ENCODE results near the gene TNNI2. TPM values are rescaled to one million over a fixed set of nuclear protein-coding genes. Genes with fewer than 3 reads are reported as not detected.

The TNNI2 gene
- polyA plus RNA-seq (2012; ENCODE audit: insufficient read length, low read depth): 1.8 TPM

DNA sequence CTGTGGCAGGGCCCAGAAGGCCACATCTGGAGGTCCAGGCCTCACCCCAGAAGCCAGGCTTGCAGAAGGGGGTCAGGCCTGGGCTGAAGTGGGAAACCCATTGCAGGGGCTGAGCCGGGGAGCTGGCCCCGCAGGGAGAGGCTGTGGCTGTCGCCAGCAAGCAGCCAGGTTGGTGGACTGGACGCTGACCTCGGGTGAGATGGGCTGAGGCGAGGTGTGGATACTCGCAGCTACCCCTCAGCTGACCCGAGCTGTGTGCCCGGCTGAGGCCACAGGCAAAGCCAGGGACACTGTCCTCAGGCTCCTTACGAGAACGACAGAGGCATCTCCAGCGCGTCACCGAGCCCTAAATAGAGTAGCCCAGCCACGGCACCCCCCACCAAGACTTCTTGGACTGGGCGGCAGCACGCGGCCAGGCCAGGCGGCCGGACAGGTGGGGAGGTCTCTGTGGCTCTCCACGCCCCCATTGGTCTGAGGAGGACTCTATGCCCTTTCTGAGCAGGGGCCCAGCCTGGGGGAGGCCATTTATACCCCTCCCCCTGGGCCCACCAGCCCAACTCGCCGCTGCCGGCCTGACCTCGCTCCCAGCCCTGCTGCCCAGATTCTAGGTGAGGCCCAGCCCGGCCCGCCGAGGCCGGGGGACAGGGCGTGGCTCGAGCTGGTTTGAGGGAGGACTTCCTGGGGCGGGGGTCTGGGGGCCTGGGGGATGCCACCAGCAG, at the start of gene TNNI2:
Gene TNNI2 (plus strand): TSS at position 556 of the 719 bp plus-strand sequence. CDS start 716 bp downstream, outside the sequence.
- TF ChIP-seq, protein P1, sequence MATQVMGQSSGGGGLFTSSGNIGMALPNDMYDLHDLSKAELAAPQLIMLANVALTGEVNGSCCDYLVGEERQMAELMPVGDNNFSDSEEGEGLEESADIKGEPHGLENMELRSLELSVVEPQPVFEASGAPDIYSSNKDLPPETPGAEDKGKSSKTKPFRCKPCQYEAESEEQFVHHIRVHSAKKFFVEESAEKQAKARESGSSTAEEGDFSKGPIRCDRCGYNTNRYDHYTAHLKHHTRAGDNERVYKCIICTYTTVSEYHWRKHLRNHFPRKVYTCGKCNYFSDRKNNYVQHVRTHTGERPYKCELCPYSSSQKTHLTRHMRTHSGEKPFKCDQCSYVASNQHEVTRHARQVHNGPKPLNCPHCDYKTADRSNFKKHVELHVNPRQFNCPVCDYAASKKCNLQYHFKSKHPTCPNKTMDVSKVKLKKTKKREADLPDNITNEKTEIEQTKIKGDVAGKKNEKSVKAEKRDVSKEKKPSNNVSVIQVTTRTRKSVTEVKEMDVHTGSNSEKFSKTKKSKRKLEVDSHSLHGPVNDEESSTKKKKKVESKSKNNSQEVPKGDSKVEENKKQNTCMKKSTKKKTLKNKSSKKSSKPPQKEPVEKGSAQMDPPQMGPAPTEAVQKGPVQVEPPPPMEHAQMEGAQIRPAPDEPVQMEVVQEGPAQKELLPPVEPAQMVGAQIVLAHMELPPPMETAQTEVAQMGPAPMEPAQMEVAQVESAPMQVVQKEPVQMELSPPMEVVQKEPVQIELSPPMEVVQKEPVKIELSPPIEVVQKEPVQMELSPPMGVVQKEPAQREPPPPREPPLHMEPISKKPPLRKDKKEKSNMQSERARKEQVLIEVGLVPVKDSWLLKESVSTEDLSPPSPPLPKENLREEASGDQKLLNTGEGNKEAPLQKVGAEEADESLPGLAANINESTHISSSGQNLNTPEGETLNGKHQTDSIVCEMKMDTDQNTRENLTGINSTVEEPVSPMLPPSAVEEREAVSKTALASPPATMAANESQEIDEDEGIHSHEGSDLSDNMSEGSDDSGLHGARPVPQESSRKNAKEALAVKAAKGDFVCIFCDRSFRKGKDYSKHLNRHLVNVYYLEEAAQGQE (IDR thresholded peaks at IDR 0.05; ENCODE audit: insufficient read depth in 1 of 2, low read depth in 2 of 2, low read length in 2 of 2): no peak
- TF ChIP-seq POLR2AphosphoS5 (IDR thresholded peaks at IDR 0.05; ENCODE audit: low read depth, low read length) (no peak), FOXP2 (optimal IDR thresholded peaks at IDR 0.05; ENCODE audit: borderline replicate concordance, extremely low read depth, extremely low read length, insufficient read depth) (no peak), SIN3A (IDR thresholded peaks at IDR 0.05; ENCODE audit: borderline replicate concordance, insufficient read depth, low read length) (no peak), TAF1 (IDR thresholded peaks at IDR 0.05; ENCODE audit: borderline replicate concordance, insufficient read depth, low read length) (no peak)

DNA sequence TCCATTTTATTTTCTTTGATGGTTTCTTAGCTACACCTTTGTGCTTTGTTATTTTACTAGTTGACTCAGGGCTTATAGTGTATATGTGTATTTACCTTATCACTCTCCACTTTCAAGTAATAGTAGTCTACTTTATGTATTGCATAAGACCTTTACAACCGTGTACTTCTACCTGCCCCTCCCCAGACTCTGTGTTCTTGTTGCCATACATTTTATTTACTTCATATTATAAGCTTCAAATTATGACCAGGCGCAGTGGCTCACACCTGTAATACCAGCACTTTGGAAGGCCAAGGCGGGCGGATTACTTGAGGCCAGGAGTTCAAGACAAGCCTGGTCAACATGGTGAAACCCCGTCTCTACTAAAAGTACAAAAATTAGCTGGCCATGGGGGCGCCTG, 46.9 kb upstream of the TNNI2 start:
- TF ChIP-seq, protein P1 (IDR thresholded peaks at IDR 0.05; ENCODE audit: insufficient read depth in 1 of 2, low read depth in 2 of 2, low read length in 2 of 2): no peak

DNA sequence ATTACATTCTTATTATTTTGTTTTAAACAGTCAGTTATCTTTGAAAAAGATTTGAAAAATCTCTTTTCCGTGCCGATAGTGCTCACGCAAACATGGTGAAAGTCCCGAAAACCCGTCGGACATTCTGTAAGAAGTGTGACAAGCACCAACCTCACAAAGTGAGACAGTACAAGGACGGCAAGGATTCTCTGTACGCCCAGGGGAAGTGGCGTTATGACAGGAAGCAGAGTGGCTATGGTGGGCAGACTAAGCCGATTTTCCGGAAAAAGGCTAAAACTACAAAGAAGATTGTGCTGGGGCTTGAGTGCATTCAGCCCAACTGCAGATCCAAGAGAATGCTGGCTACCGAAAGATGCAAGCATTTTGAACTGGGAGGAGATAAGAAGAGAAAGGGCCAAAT, 46.3 kb upstream of the TNNI2 start:
- TF ChIP-seq, protein P1 (IDR thresholded peaks at IDR 0.05; ENCODE audit: insufficient read depth in 1 of 2, low read depth in 2 of 2, low read length in 2 of 2): no peak
- TF ChIP-seq SIN3A (IDR thresholded peaks at IDR 0.05; ENCODE audit: borderline replicate concordance, insufficient read depth, low read length) (no peak), TAF1 (IDR thresholded peaks at IDR 0.05; ENCODE audit: borderline replicate concordance, insufficient read depth, low read length) (no peak), FOXP2 (optimal IDR thresholded peaks at IDR 0.05; ENCODE audit: borderline replicate concordance, extremely low read depth, extremely low read length, insufficient read depth) (no peak), POLR2AphosphoS5 (IDR thresholded peaks at IDR 0.05; ENCODE audit: low read depth, low read length) (no peak)

DNA sequence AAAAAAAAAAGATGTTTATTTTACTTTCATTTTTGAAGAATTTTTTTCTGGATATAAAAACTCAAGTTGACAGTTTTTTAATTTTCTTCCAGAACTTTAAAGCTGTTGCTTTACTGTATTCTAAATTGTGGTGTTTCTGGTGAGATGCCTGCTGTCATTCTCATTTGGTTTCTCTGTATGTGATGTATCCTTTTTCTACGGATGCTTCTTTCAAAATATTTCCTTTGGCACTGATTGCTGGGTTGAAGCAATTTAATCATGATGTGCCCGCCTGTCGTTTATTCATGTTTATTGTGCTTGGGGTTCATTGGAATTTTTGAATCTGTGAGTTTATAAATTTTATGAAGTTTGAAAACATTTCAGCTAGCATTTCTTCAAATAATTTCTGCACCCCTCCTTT, 45.7 kb upstream of the TNNI2 start:
- TF ChIP-seq, protein P1 (IDR thresholded peaks at IDR 0.05; ENCODE audit: insufficient read depth in 1 of 2, low read depth in 2 of 2, low read length in 2 of 2): no peak
- no peak for TF ChIP-seq TAF1 (IDR thresholded peaks at IDR 0.05; ENCODE audit: borderline replicate concordance, insufficient read depth, low read length)
- TF ChIP-seq FOXP2 (optimal IDR thresholded peaks at IDR 0.05; ENCODE audit: borderline replicate concordance, extremely low read depth, extremely low read length, insufficient read depth): no peak
- no peak for TF ChIP-seq POLR2AphosphoS5 (IDR thresholded peaks at IDR 0.05; ENCODE audit: low read depth, low read length)
- no peak for TF ChIP-seq SIN3A (IDR thresholded peaks at IDR 0.05; ENCODE audit: borderline replicate concordance, insufficient read depth, low read length)

Measured in PFSK-1 (cell line).